ENCODE results near the gene SH3RF3. TPM values are rescaled to one million over a fixed set of nuclear protein-coding genes. Genes with fewer than 3 reads are reported as not detected.

Gene SH3RF3
- polyA plus RNA-seq, 1 donor (not counting 4 experiments of a cell fraction or from before 2014, with no cell fraction given) = 0.08 TPM

DNA sequence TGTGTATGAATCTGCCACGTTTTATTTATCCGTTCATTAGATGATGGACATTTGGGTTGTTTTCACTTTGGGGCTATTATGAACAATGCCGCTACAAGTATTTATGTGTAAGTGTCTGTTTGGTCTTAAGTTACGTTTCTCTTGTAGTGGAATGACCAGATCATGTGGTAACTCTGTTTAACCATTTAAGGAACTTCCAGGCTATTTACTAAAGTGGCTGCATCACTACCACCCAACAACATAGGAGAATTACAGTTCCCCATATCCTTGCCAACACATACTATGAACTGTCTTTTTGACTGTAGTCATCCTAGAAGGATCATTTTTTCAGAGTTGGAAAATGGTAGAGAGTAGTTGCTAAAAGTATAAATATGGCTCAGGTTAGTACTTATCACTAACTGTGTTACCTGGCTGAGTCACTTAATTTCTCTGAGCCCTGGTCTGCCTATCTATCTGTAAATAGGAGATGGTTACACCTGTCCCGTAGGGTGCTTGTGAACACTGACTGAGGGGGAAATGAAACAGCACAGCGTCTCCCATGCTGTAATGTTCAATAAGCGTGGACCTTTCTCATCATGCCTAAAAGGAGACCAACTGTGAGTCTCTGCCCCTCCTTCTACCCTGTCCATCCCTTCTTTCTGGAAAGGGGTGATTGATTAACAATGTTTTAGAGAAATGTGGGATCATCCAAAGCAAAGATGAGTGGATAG lies 103.1 kb downstream of the SH3RF3 start:
- peaks cover 58% of the 10 kb centered on the region for H3K27me3 ChIP-seq (ENCODE audit: control insufficient read depth, extremely low read depth, insufficient read depth, low read length)
- no peaks in the 10 kb centered on the region for H3K9me3 ChIP-seq (ENCODE audit: control insufficient read depth, low read depth, low read length)
- TF ChIP-seq CTCF (optimal IDR thresholded peaks at IDR 0.05 in 1 of 3, IDR thresholded peaks at IDR 0.05 in 1 of 3, conservative IDR thresholded peaks at IDR 0.05 in 1 of 3; ENCODE audit: extremely low read depth in 1 of 3, insufficient read depth in 2 of 3, low read length in 3 of 3) = no peak
- TF ChIP-seq EZH2 (IDR thresholded peaks at IDR 0.05; ENCODE audit: low read length) = no peak
- no peak overlapping the region for H3K27ac ChIP-seq (ENCODE audit: control insufficient read depth, insufficient read depth, low read length)
- H3K36me3 ChIP-seq (ENCODE audit: control insufficient read depth in 2 of 2, extremely low read depth in 1 of 2, insufficient read depth in 2 of 2, low read length in 2 of 2) = no peaks in the 10 kb centered on the region
- H3K4me1 ChIP-seq (ENCODE audit: control insufficient read depth, extremely low read depth, insufficient read depth, low read length) = peaks cover 3% of the 10 kb centered on the region
- FAIRE-seq (no peak), DNase-seq (ENCODE audit: low read depth, low spot score) (no peak)
- no peak overlapping the region for H3K4me2 ChIP-seq (ENCODE audit: control insufficient read depth, extremely low read depth, insufficient read depth, low read depth, low read length)
- H4K20me1 ChIP-seq (ENCODE audit: control insufficient read depth, extremely low read depth, insufficient read depth, low read length) = no peaks in the 10 kb centered on the region
- no peaks in the 10 kb centered on the region for H3K79me2 ChIP-seq (ENCODE audit: control insufficient read depth, insufficient read depth, low read length)
- H2AFZ ChIP-seq (ENCODE audit: control insufficient read depth, low read length) = no peak overlapping the region
- no peak overlapping the region for H3K4me3 ChIP-seq (ENCODE audit: control insufficient read depth in 2 of 3, extremely low read depth in 1 of 3, insufficient read depth in 2 of 3, low read depth in 1 of 3, low read length in 3 of 3)
- H3K9ac ChIP-seq (ENCODE audit: control insufficient read depth, extremely low read depth, insufficient read depth, low read length) = no peak overlapping the region
- dilution Hi-C loops (cut with MboI; ENCODE audit: extremely low pct_ligation_motif_present, low sequenced_read_pairs) = no loop called here
- no peaks in the 10 kb centered on the region for H3K9me1 ChIP-seq (ENCODE audit: control insufficient read depth, extremely low read depth, insufficient read depth, low read length)

- Histone ChIP-seq H3K9me3 (ENCODE audit: control insufficient read depth, low read depth, low read length) (no peaks in the 10 kb centered on the region), H2AFZ (ENCODE audit: control insufficient read depth, low read length) (no peak overlapping the region), H3K9ac (ENCODE audit: control insufficient read depth, extremely low read depth, insufficient read depth, low read length) (no peak overlapping the region), H3K27ac (ENCODE audit: control insufficient read depth, insufficient read depth, low read length) (no peak overlapping the region), H3K9me1 (ENCODE audit: control insufficient read depth, extremely low read depth, insufficient read depth, low read length) (no peaks in the 10 kb centered on the region), H3K79me2 (ENCODE audit: control insufficient read depth, insufficient read depth, low read length) (no peaks in the 10 kb centered on the region), H3K4me1 (ENCODE audit: control insufficient read depth, extremely low read depth, insufficient read depth, low read length) (peaks cover 3% of the 10 kb centered on the region), H4K20me1 (ENCODE audit: control insufficient read depth, extremely low read depth, insufficient read depth, low read length) (no peaks in the 10 kb centered on the region), H3K4me2 (ENCODE audit: control insufficient read depth, extremely low read depth, insufficient read depth, low read depth, low read length) (no peak overlapping the region), H3K4me3 (ENCODE audit: control insufficient read depth in 2 of 3, extremely low read depth in 1 of 3, insufficient read depth in 2 of 3, low read depth in 1 of 3, low read length in 3 of 3) (no peak overlapping the region), H3K36me3 (ENCODE audit: control insufficient read depth in 2 of 2, extremely low read depth in 1 of 2, insufficient read depth in 2 of 2, low read length in 2 of 2) (no peaks in the 10 kb centered on the region), H3K27me3 (ENCODE audit: control insufficient read depth, extremely low read depth, insufficient read depth, low read length) (peaks cover 51% of the 10 kb centered on the region)
- DNase-seq (ENCODE audit: low read depth, low spot score) (no peak), FAIRE-seq (no peak)
- dilution Hi-C loops (cut with MboI; ENCODE audit: extremely low pct_ligation_motif_present, low sequenced_read_pairs) = no loop called here
- TF ChIP-seq CTCF (optimal IDR thresholded peaks at IDR 0.05 in 1 of 3, IDR thresholded peaks at IDR 0.05 in 1 of 3, conservative IDR thresholded peaks at IDR 0.05 in 1 of 3; ENCODE audit: extremely low read depth in 1 of 3, insufficient read depth in 2 of 3, low read length in 3 of 3) = no peak
- no peak for TF ChIP-seq EZH2 (IDR thresholded peaks at IDR 0.05; ENCODE audit: low read length)
These were observed 103.9 kb downstream of the SH3RF3 start for GRCh38 chr2:109232909-109233308.

Measured in keratinocyte (primary cell).